Right ventricle myocardium superior (tissue), 1 donor: ENCODE measurements around the gene ERCC6. TPM values are rescaled to one million over a fixed set of nuclear protein-coding genes. Genes with fewer than 3 reads are reported as not detected.

Experiments used
- ATAC-seq: fragments of 200-7000 bp; cut with Tn5 transposase; one replicate; pipeline ENCODE4 v1.9.1; 2020; ENCODE audit warnings: mild to moderate bottlenecking; ENCODE audit not compliant: poor library complexity
- DNase-seq: peaks from one replicate; pipeline ENCODE4 v3.0.0-alpha.2; 2020
- intact Hi-C: fragments of 100-400 bp; cut with DNase I; formaldehyde crosslinking; loops from one replicate; pipeline ENCODE4 v1.11.2; 2022
- long read RNA-seq: library from polyadenylated mRNA; unstranded; transcript quantifications from one replicate; pipeline ENCODE4 v2.0.0, GENCODE V29; 2021
- total RNA-seq: library from RNA; stranded (reverse); fragmentation: NEBNext Ultra II Directional; extraction: Animal tissue kit (Norgen Biotek cat#: 25700); gene quantifications from one replicate; pipeline ENCODE4 v1.2.1, GENCODE V29; 2021
- donor health status: DM: no; HTN: yes; CAD: no; lungs with severe emphysema.

ERCC6 gene
- 25.3 TPM for total RNA-seq
- long read RNA-seq, full-length matches to known transcripts, result 9 of 15 reads
- long read RNA-seq, partial matches to known transcripts, result 1 of 15 reads
- long read RNA-seq, other reads (novel, unspliced or antisense), result 5 of 15 reads

DNA sequence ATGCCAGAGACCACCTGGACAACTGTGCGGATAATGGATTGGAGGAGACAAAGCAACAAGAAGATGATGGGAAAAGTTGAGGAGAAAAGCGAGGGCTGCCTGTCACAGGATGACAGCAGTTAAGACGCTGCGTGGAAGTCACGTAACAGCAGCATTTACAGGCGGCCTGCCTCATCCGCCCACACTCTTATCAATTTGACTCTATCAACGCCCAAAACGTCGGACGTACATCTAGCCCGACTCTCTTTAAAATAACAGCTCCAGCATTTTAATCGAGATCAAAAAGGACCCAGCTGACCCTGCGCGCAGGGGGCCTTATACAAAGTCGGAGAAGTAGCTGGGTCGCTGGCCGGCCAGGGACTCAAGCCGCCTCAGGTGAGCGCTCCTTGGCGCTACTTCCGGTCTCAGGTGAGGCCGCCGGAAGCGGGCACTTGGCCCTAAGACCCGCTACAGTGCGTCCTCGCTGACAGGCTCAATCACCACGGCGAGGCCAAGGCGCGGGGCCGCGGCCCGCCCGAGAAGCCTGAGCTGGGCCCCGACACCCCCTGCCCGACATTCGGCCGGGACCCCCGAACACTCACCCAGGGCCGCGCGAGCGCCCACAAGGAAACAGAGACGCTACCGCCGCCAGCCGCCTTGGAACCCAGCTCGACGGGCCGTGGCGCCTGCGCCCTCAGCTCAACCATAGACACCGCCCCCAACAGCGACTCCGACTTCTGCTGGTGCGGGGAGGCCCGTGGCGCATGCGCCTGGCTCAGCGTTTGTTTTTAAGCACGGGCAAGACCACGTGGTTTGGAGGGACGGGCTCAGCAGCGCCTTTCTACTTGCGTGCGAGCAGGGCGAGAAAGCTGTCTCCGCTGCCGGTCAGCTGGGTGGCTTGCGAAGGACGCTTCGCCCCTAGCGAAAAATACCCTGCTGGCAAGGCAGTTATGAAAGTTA lies at the start of gene ERCC6:
Gene ERCC6 (minus strand): TSS at position 741 of the 939 bp plus-strand sequence.
- intact Hi-C loops, result no loop called here
- ATAC-seq (peak; percentile 98), DNase-seq (peak; percentile 99)

DNA sequence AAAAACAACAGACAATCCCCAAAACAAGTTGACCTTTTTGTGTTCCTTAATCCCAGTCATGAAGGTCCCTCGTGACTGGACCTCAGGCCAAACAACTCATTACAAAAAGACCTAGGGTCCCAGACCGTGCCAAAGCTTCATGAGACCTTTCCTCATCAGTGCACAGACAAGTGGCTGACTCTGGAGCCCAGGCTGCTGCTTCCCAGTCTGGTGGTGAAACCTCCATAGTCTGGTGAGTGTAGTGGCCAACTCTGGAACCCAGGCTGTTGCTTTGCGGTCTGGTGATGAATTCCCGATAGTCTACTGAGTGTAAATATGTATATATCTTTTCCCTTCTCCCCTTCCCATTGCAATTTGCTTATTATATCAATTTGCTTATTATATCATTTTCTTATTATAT lies 49.1 kb upstream of the ERCC6 start:
- intact Hi-C loops, result no loop called here
- DNase-seq (no peak), ATAC-seq (no peak)

DNA sequence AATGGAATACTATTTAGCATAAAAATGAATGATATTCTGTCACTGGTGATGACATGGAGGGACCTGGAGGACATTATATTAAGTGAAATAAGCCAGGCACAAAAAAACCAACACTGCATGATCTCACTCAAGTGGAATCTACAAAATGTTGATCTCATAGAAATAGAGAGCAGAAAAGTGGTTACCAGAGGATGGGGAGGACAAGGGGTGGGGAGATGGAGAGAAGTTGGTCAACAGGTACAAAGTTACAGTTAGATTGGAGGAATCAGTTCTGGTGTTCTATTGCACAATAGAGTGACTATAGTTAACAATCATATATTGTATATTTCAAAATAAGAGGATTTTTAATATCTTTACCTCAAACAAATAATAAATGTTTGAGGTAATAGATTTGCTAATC lies 46.5 kb upstream of the ERCC6 start:
- intact Hi-C loops, result no loop called here
- ATAC-seq (no peak), DNase-seq (no peak)

DNA sequence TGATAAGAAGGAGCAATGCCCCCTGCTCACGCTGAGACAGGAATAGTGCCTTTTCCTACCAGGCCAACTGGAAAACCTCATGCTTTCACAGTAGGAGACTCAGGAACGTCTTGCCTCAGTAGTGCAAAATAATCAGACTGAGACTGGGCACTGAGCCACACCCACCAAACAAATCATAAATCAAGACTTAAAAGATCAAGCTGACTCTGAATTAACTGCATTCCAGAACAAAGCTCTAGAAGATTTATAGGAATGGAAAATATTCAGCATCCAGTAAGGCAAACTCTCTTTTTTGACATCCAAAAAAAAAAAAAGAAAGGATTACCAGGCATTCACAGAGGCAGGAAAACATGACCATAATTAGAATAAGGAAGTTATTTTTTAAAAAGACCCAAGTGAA lies 40.7 kb upstream of the ERCC6 start:
- DNase-seq, result no peak

DNA sequence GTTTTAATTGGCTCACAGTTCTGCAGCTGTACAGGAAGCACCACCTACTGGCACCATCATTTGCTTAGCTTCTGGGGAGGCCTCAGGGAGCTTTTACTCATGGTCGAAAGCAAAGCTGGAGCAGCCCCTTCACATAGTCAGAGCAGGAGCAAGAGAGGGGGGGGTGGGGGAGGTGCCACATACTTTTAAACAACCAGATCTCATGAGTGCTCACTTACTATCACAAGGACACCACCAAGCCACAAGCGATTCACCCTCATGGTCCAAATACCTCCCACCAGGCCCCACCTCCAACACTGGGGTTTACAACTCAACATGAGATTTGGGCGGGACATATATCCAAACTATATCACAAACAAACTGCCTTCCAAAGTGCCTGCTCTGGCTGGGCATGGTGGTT lies 39.5 kb upstream of the ERCC6 start:
- intact Hi-C loops, result no loop called here
- no peak for ATAC-seq
- no peak for DNase-seq

More for the DNA sequence above, 40.7 kb upstream of the ERCC6 start:
- intact Hi-C loops, result no loop called here
- no peak for ATAC-seq

DNA sequence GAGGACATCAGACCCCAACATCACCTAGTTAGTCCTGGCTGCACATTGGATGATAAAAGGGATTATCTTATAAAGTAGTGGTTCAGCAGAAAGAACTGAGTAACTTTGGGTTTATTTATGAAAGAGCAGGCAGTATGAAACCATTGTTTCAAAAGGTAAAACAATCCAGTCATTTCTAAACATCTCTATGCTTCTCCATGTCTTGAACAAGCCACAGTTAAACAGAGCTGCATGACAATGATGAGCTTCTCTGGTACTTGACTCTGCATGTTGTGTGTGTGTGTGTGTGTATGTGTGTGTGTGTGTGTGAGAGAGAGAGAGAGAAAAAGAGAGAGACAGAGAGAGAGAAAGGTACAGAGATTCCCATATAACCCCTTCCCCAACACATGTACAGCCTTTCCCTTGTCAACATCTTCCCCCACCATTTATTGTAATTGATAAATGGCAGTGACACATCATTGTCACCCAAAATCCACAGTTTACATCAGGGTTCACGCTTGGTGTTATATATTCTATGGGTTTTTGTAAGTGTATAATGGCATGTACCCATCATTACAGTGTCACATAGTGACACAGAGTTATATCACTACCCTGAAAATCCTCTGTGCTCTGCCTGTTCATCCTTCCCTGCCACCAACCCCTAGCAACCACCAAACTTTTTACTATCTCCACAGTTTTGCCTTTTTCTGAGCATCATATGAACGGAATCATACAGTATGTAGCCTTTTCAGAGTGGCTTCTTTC lies 38.4 kb upstream of the ERCC6 start:
- no peak for DNase-seq
- intact Hi-C loops, result no loop called here
- no peak for ATAC-seq

DNA sequence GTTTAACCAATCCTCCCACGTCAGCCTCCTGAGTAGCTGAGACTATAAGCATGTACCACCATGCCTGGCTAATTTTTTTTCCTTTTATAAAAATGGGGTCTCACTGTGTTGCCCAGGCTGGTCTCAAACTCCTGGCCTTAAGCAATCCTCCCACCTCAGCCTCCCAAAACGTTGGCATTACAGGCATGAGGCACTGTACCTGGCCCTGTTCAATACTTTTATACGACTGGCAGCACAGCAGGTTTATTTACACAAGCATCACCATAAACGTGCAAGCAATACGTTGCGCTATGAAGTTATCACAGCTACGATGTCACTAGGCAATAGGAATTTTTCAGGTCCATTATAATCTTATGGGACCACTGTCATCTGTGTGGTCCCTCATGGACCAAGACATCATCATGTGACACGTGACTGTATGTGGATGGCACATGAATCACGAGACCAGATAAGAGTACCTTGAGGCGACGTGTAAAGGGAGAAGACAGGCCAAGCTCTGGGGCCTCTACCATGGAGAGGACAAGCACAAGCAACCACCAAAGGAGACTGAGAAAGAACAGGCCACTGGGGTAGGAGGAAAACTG lies 36.7 kb upstream of the ERCC6 start:
- DNase-seq, result no peak
- ATAC-seq, result no peak
- intact Hi-C loops, result no loop called here

DNA sequence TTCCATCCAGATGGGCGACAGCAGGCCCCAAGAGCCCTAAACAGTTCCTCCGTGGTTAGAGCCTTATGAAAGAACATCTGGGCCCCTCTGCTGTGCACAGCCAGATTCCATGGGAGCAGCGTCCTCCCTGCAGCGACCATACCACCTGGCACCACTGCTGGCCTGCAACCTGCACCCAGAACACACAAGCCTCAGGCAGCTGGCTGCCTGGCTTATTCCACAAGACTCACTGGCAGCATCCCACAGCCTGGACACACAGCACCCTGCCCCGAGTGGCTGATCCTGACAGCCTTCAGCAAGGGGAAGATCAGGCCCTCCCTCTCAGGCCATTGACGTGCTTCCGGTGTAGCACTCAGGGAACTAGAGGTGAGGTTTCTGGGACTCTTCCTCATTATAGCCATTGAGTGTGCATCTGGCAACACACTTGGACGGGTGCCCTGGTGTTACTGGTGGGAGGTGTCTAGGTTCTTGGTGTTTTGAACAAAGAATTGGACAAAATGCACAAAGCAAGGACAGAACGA lies 33.7 kb upstream of the ERCC6 start:
- intact Hi-C loops, result no loop called here
- ATAC-seq (no peak), DNase-seq (no peak)

DNA sequence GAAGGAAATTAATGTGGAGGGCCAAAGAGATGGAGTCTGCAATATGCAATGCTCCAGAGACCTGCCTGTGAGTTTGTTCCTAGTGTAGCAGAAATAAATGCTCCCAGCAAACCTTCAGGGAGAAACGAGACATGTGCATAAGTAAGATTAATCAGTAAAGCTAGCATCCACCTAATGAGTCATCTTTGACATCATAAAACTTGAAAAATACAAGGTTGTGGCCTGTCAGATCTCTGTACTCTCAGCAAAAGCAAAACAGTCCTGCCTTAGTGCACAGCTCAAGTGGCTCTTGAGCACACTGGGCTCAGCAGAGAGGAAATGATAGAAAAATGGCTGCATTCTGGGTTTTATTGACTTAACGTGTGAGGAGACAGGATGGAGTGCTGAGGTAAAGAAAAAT lies 32.5 kb upstream of the ERCC6 start:
- DNase-seq, result no peak
- ATAC-seq, result no peak
- intact Hi-C loops, result no loop called here

DNA sequence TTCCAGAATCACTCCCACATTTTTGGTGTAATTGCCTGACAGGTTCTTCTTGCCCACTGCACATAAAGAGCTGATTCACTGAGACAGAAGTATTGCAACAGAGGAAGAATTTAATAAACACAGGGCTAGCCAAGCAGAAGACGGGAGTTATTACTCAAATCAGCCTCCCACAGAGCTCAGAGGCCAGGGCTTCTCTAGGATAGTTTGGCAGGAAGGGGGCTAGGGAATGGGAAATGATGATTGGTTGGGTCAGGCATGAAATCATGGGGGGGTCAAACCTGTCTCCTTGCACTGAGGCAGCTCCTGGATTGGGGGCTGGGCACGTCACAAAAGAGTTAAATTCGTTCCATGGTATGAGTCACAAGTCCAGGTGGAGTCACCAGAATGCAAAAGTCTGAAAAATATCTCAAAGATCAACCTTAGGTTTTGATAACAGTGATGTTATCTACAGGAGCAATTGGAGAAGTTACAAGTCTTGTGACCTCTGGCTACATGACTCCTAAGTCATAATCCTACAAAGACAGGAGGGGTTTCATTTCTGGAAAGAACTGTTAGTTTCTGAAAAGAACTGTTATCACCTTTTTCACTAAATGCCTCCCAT lies 30.2 kb upstream of the ERCC6 start:
- intact Hi-C loops, result no loop called here
- DNase-seq (no peak), ATAC-seq (no peak)

DNA sequence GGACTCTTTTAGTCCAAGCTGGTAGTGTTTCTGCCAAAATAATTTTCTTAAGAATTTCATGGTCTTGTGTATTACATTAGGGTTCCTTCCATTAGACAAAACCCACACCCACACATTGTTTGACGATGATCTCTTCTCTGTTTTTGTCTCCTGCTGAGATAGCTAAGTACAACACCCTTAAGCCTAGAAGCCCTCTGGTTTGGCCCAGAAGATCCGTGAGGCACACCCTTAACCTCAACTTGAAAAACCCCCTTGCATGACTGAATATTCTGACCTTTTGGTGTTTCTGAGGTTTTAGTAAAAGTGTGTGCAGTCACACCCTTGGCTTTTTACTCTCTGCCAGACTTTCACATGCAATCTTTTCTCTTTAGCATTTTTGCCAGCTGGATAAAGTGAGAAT lies 29.3 kb upstream of the ERCC6 start:
- DNase-seq (no peak), ATAC-seq (no peak)
- intact Hi-C loops, result no loop called here

DNA sequence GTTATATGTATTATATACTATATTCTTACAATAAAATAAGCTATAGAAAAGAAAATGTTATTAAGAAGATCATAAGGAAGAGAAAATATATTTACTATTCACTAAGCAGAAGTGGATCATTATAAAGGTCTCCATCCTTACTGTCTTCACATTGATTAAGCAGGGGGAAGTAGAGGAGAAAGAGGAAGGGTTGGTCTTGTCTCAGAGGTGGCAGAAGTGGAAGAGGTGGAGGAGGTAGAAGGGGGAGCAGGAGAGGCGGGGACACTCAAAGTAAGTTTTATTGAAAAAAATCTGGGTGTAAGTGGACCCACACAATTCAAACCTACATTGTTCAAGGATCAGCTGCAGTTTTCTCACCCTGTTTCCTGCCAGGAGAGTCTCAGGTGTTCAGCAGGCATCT lies 28.9 kb upstream of the ERCC6 start:
- intact Hi-C loops, result no loop called here
- ATAC-seq, result no peak
- no peak for DNase-seq

DNA sequence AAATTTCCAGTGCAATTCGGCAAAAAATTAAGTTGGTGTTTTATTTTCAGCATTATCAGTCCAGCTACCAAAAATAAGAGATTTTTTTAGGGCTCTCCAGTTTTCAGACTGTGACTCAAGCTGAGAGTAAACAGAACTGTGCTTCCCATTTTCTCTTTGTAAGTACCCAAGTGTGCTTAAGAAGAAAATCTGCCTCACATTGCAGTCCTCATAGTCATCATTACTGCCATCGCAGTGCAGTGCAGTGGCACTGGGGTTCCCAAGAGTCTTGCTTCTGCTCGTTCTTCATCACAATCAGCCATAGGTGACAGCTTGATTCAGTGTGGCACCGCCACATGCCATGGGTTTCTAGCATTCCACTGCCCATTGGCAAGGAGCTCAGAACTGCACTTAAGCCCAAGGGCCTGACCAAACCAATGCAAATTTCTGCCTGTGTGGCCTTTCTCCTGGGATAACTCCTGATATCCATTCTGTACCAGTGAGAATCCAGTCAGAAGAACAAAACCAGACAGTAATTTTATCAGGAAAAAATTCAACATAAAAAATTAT lies 25.6 kb upstream of the ERCC6 start:
- intact Hi-C loops, result no loop called here
- DNase-seq (no peak), ATAC-seq (peak; percentile 49)

DNA sequence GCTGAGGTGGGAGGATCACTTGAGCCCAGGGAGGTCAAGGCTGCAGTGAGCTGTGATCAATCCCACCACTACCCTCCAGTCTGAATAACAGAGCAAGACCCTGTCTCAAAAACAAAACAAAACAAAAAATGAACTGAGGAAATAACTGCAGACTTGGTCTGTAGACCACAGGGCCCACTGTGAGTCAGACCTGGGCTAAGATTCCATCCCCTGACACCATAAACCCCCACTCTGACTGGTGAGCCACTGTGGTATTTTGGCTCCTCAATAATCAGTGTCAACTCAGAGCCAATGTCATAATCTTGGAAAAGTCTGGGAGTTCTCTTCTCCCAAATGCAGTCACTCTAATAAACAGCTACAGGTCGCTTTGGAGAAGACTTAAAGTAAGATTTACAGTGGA lies 24.0 kb upstream of the ERCC6 start:
- DNase-seq, result no peak
- intact Hi-C loops, result no loop called here
- ATAC-seq, result no peak

DNA sequence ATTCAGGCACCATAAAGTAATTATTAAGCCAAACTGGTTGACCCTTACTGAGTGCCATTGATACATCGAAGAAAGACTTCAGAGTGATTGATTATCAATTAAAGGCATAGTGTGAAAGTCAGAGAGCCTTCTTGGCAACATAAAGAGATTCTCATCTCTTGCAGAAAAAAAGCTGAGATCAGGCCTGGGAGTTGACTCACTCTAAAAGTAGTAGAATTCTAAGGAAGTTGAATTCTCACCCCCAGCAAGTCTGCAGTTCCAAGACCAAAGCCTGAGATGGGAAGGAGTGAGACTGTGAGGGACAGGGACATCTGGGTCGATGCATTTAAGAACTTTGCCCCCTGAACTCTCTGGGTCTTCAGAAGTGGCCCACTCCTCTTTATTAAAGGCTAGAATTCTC lies 21.6 kb upstream of the ERCC6 start:
- intact Hi-C loops, result no loop called here
- ATAC-seq, result no peak
- no peak for DNase-seq

DNA sequence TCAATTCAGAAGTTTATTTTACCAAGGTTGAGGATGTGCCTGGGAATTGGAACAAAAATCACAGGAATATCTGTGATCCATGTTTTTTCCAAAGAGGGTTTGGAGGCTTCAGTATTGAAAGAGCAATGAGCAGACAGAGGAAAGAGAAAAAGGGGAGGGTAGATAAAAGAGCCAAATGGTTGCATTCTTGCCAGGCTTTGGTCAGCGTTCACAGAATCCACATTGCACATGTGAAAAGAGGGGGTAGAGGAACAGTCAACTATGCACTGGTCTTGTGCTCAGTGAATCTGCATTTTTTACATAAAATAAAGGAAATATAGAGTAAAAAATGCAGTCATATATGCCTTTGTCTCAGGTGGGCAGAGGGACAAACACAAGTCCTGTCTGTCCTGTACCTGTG lies 20.6 kb upstream of the ERCC6 start:
- ATAC-seq (no peak), DNase-seq (no peak)
- intact Hi-C loops, result no loop called here

DNA sequence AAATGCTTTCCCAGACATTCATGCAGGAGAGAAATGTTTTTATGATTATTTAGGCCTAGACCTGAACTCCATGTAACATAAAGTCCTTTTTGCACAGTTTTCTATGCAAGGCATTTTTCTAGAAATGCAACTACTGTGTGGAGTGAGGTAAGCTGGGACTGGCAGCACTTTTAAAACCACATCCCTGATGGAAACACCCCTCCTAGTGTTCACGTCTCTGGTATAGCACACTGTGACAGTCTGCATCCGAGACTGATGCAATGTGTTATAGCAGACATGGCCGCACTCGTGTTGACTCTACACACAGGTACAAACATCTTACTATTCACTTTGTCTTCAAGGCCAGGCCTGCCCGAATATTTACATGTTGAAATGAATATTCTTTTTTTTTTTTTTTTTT lies 19.3 kb upstream of the ERCC6 start:
- ATAC-seq (no peak), DNase-seq (no peak)
- intact Hi-C loops, result no loop called here

DNA sequence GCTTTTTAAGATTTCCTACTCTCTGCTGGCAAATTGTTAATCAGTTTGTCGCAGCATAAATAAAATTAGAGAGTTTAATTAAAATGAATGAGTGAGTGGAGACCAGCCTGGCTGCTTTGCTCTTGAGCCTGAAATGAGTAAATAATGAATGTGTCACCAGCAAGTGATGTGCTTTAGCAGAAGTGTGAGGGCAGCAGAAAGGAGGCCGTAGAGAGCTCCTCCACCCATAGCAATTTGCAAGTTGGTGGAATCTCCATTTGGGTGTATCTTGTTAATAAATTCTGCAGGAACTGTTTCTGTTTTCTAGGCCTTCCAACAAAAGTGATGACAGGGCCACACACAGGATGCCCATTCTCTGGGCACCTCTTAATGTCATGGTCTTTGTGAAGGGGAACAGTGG lies 18.8 kb upstream of the ERCC6 start:
- ATAC-seq (no peak), DNase-seq (no peak)
- intact Hi-C loops, result no loop called here

DNA sequence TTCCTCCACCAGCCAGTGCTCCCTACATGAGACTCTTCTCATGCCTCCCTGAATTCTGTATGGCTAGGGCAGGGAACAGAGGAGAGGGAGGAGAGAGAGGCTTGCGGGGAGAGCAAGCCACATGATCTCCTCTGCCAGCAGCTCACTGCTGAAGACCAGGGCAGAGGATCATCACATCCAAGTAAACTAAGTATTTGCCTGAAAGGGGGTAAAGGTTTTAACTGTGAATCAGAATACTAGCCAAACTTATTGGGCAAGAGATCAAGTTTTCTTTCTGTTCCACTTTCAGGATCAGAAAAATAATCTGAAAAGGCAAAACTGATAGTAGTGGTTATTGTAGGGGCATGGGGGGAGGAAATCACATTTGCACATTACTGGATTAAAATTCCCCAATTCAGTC lies 17.8 kb upstream of the ERCC6 start:
- no peak for DNase-seq
- intact Hi-C loops, result no loop called here
- ATAC-seq, result no peak
